H1 (cell line): ENCODE measurements around the gene OSCP1. TPM values are rescaled to one million over a fixed set of nuclear protein-coding genes. Genes with fewer than 3 reads are reported as not detected.

Source experiments
- CTCF ChIA-PET: fragments of 300-600 bp; sonication (Branson Sonifier 250); formaldehyde crosslinking; loops from one replicate; lab custom pipeline; 2021; ENCODE audit not compliant: partially characterized antibody; lab: Charles Lee
- POLR2A ChIA-PET: fragments of 300-600 bp; sonication (Branson Sonifier 250); formaldehyde crosslinking; loops from one replicate; lab custom pipeline; 2021; ENCODE audit warnings: inconsistent platforms; ENCODE audit not compliant: partially characterized antibody; lab: Charles Lee
- DNase-seq, 2 experiments: peaks; one replicate each; pipeline versions ENCODE4 v3.0.0 to v3.0.0-alpha.2; 2010 to 2022; ENCODE audit warnings: low spot score in 2 of 2, low read depth in 1 of 2, mixed read lengths in 1 of 2
- FAIRE-seq: peaks from 2 replicates; lab custom pipeline; 2011; peaks lifted over from hg19 to GRCh38; lab: Jason Lieb, UNC
- H2AFZ ChIP-seq: 2 replicates; pipeline ENCODE4 v1.8.1; 2012; ENCODE audit warnings: low read length, inconsistent platforms
- H2AK5ac ChIP-seq: 2 replicates; pipeline ENCODE4 v1.6.1; 2013; ENCODE audit warnings: low read depth, low read length
- H2BK120ac ChIP-seq: replicated peaks from 2 replicates; pipeline ENCODE3; 2013; ENCODE audit warnings: low read depth, low read length, inconsistent platforms
- H2BK12ac ChIP-seq: 2 replicates; pipeline ENCODE4 v1.6.1; 2013; ENCODE audit warnings: low read depth, low read length
- H2BK15ac ChIP-seq: 2 replicates; pipeline ENCODE4 v1.6.1; 2013; ENCODE audit warnings: low read length
- H2BK20ac ChIP-seq: 2 replicates; pipeline ENCODE4 v1.6.1; 2013; ENCODE audit warnings: low read length
- H2BK5ac ChIP-seq: 2 replicates; pipeline ENCODE4 v1.6.1; 2013; ENCODE audit warnings: low read depth, low read length
- H3K14ac ChIP-seq: 2 replicates; pipeline ENCODE4 v1.6.1; 2013; ENCODE audit warnings: inconsistent platforms; ENCODE audit not compliant: insufficient read length
- H3K18ac ChIP-seq: 2 replicates; pipeline ENCODE4 v1.6.1; 2013; ENCODE audit warnings: low read length; ENCODE audit errors: extremely low read depth
- H3K23ac ChIP-seq: 2 replicates; pipeline ENCODE4 v1.6.1; 2013; ENCODE audit warnings: inconsistent platforms; ENCODE audit not compliant: insufficient read length
- H3K23me2 ChIP-seq: 2 replicates; pipeline ENCODE4 v1.6.1; 2013; ENCODE audit warnings: low read depth, low read length
- H3K27ac ChIP-seq: 2 replicates; pipeline ENCODE4 v1.6.1; 2011; ENCODE audit warnings: low read depth, low read length, inconsistent platforms
- H3K27me3 ChIP-seq, 4 experiments: replicated peaks in 1 of 4; 1 replicate in 1 of 4; 2 replicates in 3 of 4; pipeline versions ENCODE4 v1.6.1 to v1.8.1; 2011 to 2013; ENCODE audit warnings: low read length in 3 of 4, mild to moderate bottlenecking in 3 of 4, inconsistent platforms in 2 of 4, mixed read lengths in 2 of 4, moderate library complexity in 1 of 4; ENCODE audit not compliant: control insufficient read depth in 3 of 4, insufficient read depth in 3 of 4; ENCODE audit errors: extremely low read depth in 1 of 4
- H3K36me3 ChIP-seq, 4 experiments: 2 replicates each; pipeline versions ENCODE4 v1.6.1 to v1.8.1; 2011 to 2013; ENCODE audit warnings: mild to moderate bottlenecking in 4 of 4, low read length in 3 of 4, moderate library complexity in 2 of 4, control low read depth in 1 of 4, inconsistent platforms in 1 of 4; ENCODE audit not compliant: insufficient read depth in 4 of 4, control insufficient read depth in 2 of 4
- H3K4ac ChIP-seq: replicated peaks from 2 replicates; pipeline ENCODE3; 2013; ENCODE audit warnings: low read length, low read depth, mixed read lengths, inconsistent platforms; ENCODE audit not compliant: insufficient read length
- H3K4me1 ChIP-seq, 4 experiments: replicated peaks in 1 of 4; 1 replicate in 1 of 4; 2 replicates in 3 of 4; pipeline versions ENCODE4 v1.6.1 to v1.8.1; 2011 to 2013; ENCODE audit warnings: low read length in 3 of 4, inconsistent platforms in 2 of 4, mixed read lengths in 1 of 4; ENCODE audit not compliant: insufficient read depth in 4 of 4, control insufficient read depth in 3 of 4
- H3K4me2 ChIP-seq, 2 experiments: 2 replicates each; pipeline versions ENCODE4 v1.6.1 to v1.8.1; 2011 to 2013; ENCODE audit warnings: low read depth in 2 of 2, low read length in 2 of 2, control low read depth in 1 of 2, inconsistent platforms in 1 of 2, mild to moderate bottlenecking in 1 of 2; ENCODE audit not compliant: insufficient read depth in 1 of 2
- H3K4me3 ChIP-seq, 4 experiments: fragments of 200-600, 300-600 bp in 1 of 4; sonication (generic), shearing (Covaris generic), sonication (Bioruptor Twin) in 1 of 4; 2 replicates each; pipeline versions ENCODE4 v1.5.1 to v1.8.1; 2011 to 2016; ENCODE audit warnings: low read length in 4 of 4, low read depth in 3 of 4, control low read depth in 2 of 4, inconsistent platforms in 2 of 4, mild to moderate bottlenecking in 2 of 4, mixed read lengths in 1 of 4, moderate library complexity in 1 of 4; ENCODE audit not compliant: insufficient read depth in 2 of 4; ENCODE audit errors: extremely low read depth in 1 of 4
- H3K56ac ChIP-seq: replicated peaks from 2 replicates; pipeline ENCODE3; 2013; ENCODE audit warnings: low read depth, mild to moderate bottlenecking, mixed read lengths, low read length, inconsistent platforms; ENCODE audit not compliant: insufficient read length
- H3K79me1 ChIP-seq: 2 replicates; pipeline ENCODE4 v1.6.1; 2013; ENCODE audit warnings: low read depth, low read length, control low read depth
- H3K79me2 ChIP-seq, 2 experiments: 2 replicates each; pipeline versions ENCODE4 v1.6.1 to v1.8.1; 2012 to 2013; ENCODE audit warnings: low read length in 2 of 2, mild to moderate bottlenecking in 2 of 2, inconsistent platforms in 1 of 2; ENCODE audit not compliant: insufficient read depth in 2 of 2, control insufficient read depth in 1 of 2
- H3K9ac ChIP-seq, 4 experiments: replicated peaks in 1 of 4; 1 replicate in 1 of 4; 2 replicates in 3 of 4; pipeline versions ENCODE4 v1.6.1 to v1.8.1; 2011 to 2013; ENCODE audit warnings: low read depth in 3 of 4, low read length in 3 of 4, control low read depth in 2 of 4, mild to moderate bottlenecking in 2 of 4, moderate library complexity in 2 of 4, inconsistent platforms in 1 of 4; ENCODE audit errors: extremely low read depth in 1 of 4
- H3K9me3 ChIP-seq, 2 experiments: 2 replicates each; pipeline versions ENCODE4 v1.6.1 to v1.8.1; 2012 to 2013; ENCODE audit warnings: mild to moderate bottlenecking in 2 of 2, moderate library complexity in 2 of 2, control low read depth in 1 of 2, inconsistent platforms in 1 of 2, low read depth in 1 of 2, low read length in 1 of 2, mixed read lengths in 1 of 2; ENCODE audit not compliant: insufficient read depth in 2 of 2
- H4K20me1 ChIP-seq, 2 experiments: replicated peaks in 1 of 2; 2 replicates each; pipeline versions ENCODE3 to v1.8.1; 2011 to 2013; ENCODE audit warnings: inconsistent platforms in 2 of 2, low read length in 2 of 2, mild to moderate bottlenecking in 1 of 2; ENCODE audit not compliant: insufficient read depth in 2 of 2, control insufficient read depth in 1 of 2
- H4K5ac ChIP-seq: 2 replicates; pipeline ENCODE4 v1.6.1; 2013; ENCODE audit warnings: low read length, low read depth, mixed read lengths, inconsistent platforms; ENCODE audit not compliant: insufficient read length
- H4K8ac ChIP-seq: 2 replicates; pipeline ENCODE4 v1.8.0; 2013; ENCODE audit warnings: mild to moderate bottlenecking, moderate library complexity, low read length, inconsistent platforms; ENCODE audit not compliant: insufficient read depth; ENCODE audit errors: extremely low read depth
- H4K91ac ChIP-seq: replicated peaks from 2 replicates; pipeline ENCODE3; 2013; ENCODE audit warnings: low read length, mixed read lengths, inconsistent platforms; ENCODE audit not compliant: insufficient read length
- CEBPB ChIP-seq: IDR thresholded peaks from 2 replicates; pipeline ENCODE4 v1.6.1; 2012; ENCODE audit warnings: low read depth, low read length
- EGR1 ChIP-seq: IDR thresholded peaks from 2 replicates; pipeline ENCODE4 v1.6.1; 2011; ENCODE audit warnings: low read depth, low read length, borderline replicate concordance
- EZH2 ChIP-seq: fragments of 200-600 bp; sonication (generic); IDR thresholded peaks from 2 replicates; pipeline ENCODE4 v1.7.1; 2012; ENCODE audit warnings: low read depth, mild to moderate bottlenecking, moderate library complexity, low read length, inconsistent platforms; ENCODE audit not compliant: severe bottlenecking
- HDAC2 ChIP-seq, 2 experiments: fragments of 300-600 bp in 1 of 2; sonication (generic) in 1 of 2; IDR thresholded peaks; 2 replicates each; pipeline ENCODE4 v1.6.1; 2011 to 2012; ENCODE audit warnings: low read depth in 2 of 2, low read length in 2 of 2, mild to moderate bottlenecking in 2 of 2, moderate library complexity in 2 of 2, borderline replicate concordance in 1 of 2, inconsistent platforms in 1 of 2
- JUN ChIP-seq: IDR thresholded peaks from 2 replicates; pipeline ENCODE4 v1.6.1; 2011; ENCODE audit warnings: low read depth, mild to moderate bottlenecking, improper control_type of control experiment, low read length
- JUND ChIP-seq: IDR thresholded peaks from 2 replicates; pipeline ENCODE4 v1.6.1; 2011; ENCODE audit warnings: mild to moderate bottlenecking, improper control_type of control experiment, low read length
- TAF1 ChIP-seq: IDR thresholded peaks from 2 replicates; pipeline ENCODE4 v1.6.1; 2011; ENCODE audit warnings: mild to moderate bottlenecking, low read depth, low read length
- WGBS, 2 experiments: shearing (Covaris generic) in 1 of 2; methylation state at CpG; one replicate each; pipeline versions ENCODE4 v1.1.6 to v1.1.7; 2013 to 2015; ENCODE audit warnings: low lambda C conversion rate in 2 of 2, mixed read lengths in 2 of 2, inconsistent platforms in 1 of 2, low coverage in 1 of 2, missing lambda C conversion rate in 1 of 2; ENCODE audit not compliant: insufficient replicate concordance in 2 of 2, insufficient coverage in 1 of 2, insufficient read length in 1 of 2; ENCODE audit errors: extremely low coverage in 1 of 2, missing lambda C conversion rate in 1 of 2; 5-methylcytosine and 5-hydroxymethylcytosine counted together
- polyA plus RNA-seq, 7 experiments: library from polyadenylated mRNA; depleted of rRNA in 3 of 7; stranded (reverse) in 5 of 7; unstranded in 2 of 7; fragments of >200 nt in 5 of 7; fragments of 200-250 nt in 2 of 7; gene quantifications; 1 replicate in 5 of 7; 2 replicates in 1 of 7; 4 replicates in 1 of 7; pipeline versions ENCODE4 v1.2.1 to v1.2.3, GENCODE V29; 2011 to 2013; ENCODE audit warnings: missing spikeins in 2 of 7, mixed read lengths in 2 of 7
- total RNA-seq: library from RNA; stranded (reverse); fragmentation: NEBNext Ultra II Directional; extraction: Animal tissue kit (Norgen Biotek cat#: 25700); gene quantifications from 2 replicates; pipeline ENCODE4 v1.2.1, GENCODE V29; 2021
- TF ChIP-seq, protein P1 (sequence below): IDR thresholded peaks from 2 replicates; pipeline ENCODE4 v1.6.1; 2011; ENCODE audit warnings: low read depth, mild to moderate bottlenecking, low read length; ENCODE audit not compliant: insufficient read depth
- TF ChIP-seq, protein P2 (sequence below): IDR thresholded peaks from 2 replicates; pipeline ENCODE4 v1.6.1; 2012; ENCODE audit warnings: inconsistent platforms
- TF ChIP-seq, protein P3 (sequence below), 3 experiments: IDR thresholded peaks; 1 replicate in 2 of 3; 2 replicates in 1 of 3; pipeline versions ENCODE4 v1.5.1 to v1.6.1; 2011; ENCODE audit warnings: low read length in 3 of 3, mild to moderate bottlenecking in 3 of 3, inconsistent platforms in 2 of 3, low read depth in 1 of 3, moderate library complexity in 1 of 3; ENCODE audit not compliant: insufficient read depth in 1 of 3; ENCODE audit errors: control extremely low read depth in 1 of 3

The OSCP1 gene
- total and polyA plus RNA-seq, 2 of the 8 experiments (the other 6 are each of a cell fraction or from before 2014, with no cell fraction given): 1.8 to 3.3 TPM

DNA sequence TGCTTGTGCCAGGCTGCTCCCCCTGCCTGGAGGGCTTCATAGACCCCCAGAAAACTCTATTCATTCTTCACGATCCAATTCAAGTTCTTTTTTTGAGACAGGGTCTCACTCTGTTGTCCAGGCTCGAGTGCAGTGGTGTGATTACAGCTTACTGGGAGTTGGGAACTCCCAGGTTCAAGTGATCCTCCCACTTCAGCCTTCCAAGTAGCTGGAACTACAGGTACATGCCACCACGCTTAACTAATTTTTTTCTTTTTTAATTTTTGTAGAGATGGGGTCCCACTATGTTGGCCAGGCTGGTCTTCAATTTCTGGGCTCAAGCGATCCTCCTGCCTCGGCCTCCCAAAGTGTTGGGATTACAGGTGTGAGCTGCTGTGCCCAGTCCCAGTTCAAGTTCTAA lies 68.8 kb downstream of the OSCP1 start:
- Histone ChIP-seq H4K5ac (no peak overlapping the region), H2AFZ (no peak overlapping the region), H3K23me2 (peaks cover 7% of the 10 kb centered on the region; the same call in 1 of the 2 replicates), H3K4me2 (no peak overlapping the region), H4K8ac (no peak overlapping the region), H3K9me3 (no peaks in the 10 kb centered on the region), H3K79me1 (peaks cover 14% of the 10 kb centered on the region), H3K27ac (peak overlapping the region; percentile 1; the same call in 1 of the 2 replicates), H3K4ac (no peak overlapping the region), H3K27me3 (no peaks in the 10 kb centered on the region), H3K79me2 (peaks cover 6 to 72% of the 10 kb centered on the region in 2 experiments), H3K18ac (no peak overlapping the region), H3K23ac (no peak overlapping the region), H2BK5ac (no peak overlapping the region), H3K9ac (no peak overlapping the region), H2BK15ac (no peak overlapping the region), H2BK20ac (no peak overlapping the region), H4K91ac (no peak overlapping the region), H2BK12ac (no peak overlapping the region), H4K20me1 (peaks cover 2 to 19% of the 10 kb centered on the region in 2 experiments), H3K56ac (no peak overlapping the region), H3K14ac (no peak overlapping the region), H3K4me3 (no peak overlapping the region), H3K4me1 (peaks cover 0 to 4% (median 1%) of the 10 kb centered on the region in 4 experiments; a peak in 3 of 7 replicates), H2BK120ac (no peak overlapping the region), H3K36me3 (no peaks in the 10 kb centered on the region), H2AK5ac (no peak overlapping the region)
- ChIA-PET CTCF (interaction anchor here (0.5 to 9.8 kb wide), 6 partner anchors 9 to 271 kb away, joined by 3 to 90 read pairs (median 4); no protein-coding TSS in a partner anchor), POLR2A (interaction anchor here (2.4 kb wide), 1 partner anchor 13 kb away, joined by 7 read pairs; no protein-coding TSS in a partner anchor)
- 91% methylated on average over 5 of the region's 5 CpGs; no CpG with 5 or more reads in 1 of the 2 experiments for WGBS, 2 experiments
- FAIRE-seq (no peak), DNase-seq (no peak)
- no peak for TF ChIP-seq JUND
- TF ChIP-seq EZH2: no peak
- TF ChIP-seq EGR1: no peak
- TF ChIP-seq, protein P1, sequence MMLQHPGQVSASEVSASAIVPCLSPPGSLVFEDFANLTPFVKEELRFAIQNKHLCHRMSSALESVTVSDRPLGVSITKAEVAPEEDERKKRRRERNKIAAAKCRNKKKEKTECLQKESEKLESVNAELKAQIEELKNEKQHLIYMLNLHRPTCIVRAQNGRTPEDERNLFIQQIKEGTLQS: no peak
- TF ChIP-seq HDAC2 (IDR thresholded peaks at IDR 0.05; ENCODE audit: borderline replicate concordance in 1 of 2, low read depth in 2 of 2, low read length in 2 of 2): no peak
- TF ChIP-seq CEBPB: no peak
- TF ChIP-seq, protein P2, sequence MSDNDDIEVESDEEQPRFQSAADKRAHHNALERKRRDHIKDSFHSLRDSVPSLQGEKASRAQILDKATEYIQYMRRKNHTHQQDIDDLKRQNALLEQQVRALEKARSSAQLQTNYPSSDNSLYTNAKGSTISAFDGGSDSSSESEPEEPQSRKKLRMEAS: no peak
- TF ChIP-seq, protein P3, sequence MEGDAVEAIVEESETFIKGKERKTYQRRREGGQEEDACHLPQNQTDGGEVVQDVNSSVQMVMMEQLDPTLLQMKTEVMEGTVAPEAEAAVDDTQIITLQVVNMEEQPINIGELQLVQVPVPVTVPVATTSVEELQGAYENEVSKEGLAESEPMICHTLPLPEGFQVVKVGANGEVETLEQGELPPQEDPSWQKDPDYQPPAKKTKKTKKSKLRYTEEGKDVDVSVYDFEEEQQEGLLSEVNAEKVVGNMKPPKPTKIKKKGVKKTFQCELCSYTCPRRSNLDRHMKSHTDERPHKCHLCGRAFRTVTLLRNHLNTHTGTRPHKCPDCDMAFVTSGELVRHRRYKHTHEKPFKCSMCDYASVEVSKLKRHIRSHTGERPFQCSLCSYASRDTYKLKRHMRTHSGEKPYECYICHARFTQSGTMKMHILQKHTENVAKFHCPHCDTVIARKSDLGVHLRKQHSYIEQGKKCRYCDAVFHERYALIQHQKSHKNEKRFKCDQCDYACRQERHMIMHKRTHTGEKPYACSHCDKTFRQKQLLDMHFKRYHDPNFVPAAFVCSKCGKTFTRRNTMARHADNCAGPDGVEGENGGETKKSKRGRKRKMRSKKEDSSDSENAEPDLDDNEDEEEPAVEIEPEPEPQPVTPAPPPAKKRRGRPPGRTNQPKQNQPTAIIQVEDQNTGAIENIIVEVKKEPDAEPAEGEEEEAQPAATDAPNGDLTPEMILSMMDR (IDR thresholded peaks at IDR 0.05; ENCODE audit: control extremely low read depth in 1 of 3, insufficient read depth in 1 of 3, low read depth in 1 of 3, low read length in 3 of 3): no peak
- no peak for TF ChIP-seq JUN
- TF ChIP-seq TAF1: no peak
